ENCODE results near the gene TOLLIP. TPM values are rescaled to one million over a fixed set of nuclear protein-coding genes. Genes with fewer than 3 reads are reported as not detected.
A peak's percentile ranks its signal among the peaks of the same experiment; 100 is the strongest.
"Not testable (repeated sequence)": the region's sequence is repeated elsewhere in the genome, so short reads cannot be mapped to it uniquely, and the experiment has no call there.

The TOLLIP gene
- total RNA-seq, 1 donor from 2014 or later = 67.5 TPM

GRCh38 chr11:1270476-1270875, 39.0 kb downstream of the TOLLIP start:
- Mint-ChIP-seq H3K4me1 (ENCODE audit: low read depth, unreplicated experiment) (no peaks in the 10 kb centered on the region), H3K27me3 (ENCODE audit: unreplicated experiment) (peaks cover 2% of the 10 kb centered on the region), H3K4me3 (ENCODE audit: unreplicated experiment) (no peak overlapping the region), H3K27ac (ENCODE audit: unreplicated experiment) (no peak overlapping the region), H3K36me3 (ENCODE audit: unreplicated experiment) (peaks cover 14% of the 10 kb centered on the region), H3K9me3 (ENCODE audit: unreplicated experiment) (peaks cover 8% of the 10 kb centered on the region)
- TF ChIP-seq CTCF (IDR thresholded peaks at IDR 0.05; ENCODE audit: partially characterized antibody, unreplicated experiment) = no peak
- no peak for DNase-seq

GRCh38 chr11:1269957-1270356, 39.5 kb downstream of the TOLLIP start:
- Mint-ChIP-seq H3K9me3 (ENCODE audit: unreplicated experiment) (peaks cover 9% of the 10 kb centered on the region), H3K4me1 (ENCODE audit: low read depth, unreplicated experiment) (no peaks in the 10 kb centered on the region), H3K36me3 (ENCODE audit: unreplicated experiment) (peaks cover 19% of the 10 kb centered on the region), H3K27me3 (ENCODE audit: unreplicated experiment) (peaks cover 2% of the 10 kb centered on the region), H3K27ac (ENCODE audit: unreplicated experiment) (no peak overlapping the region), H3K4me3 (ENCODE audit: unreplicated experiment) (no peak overlapping the region)
- no peak for TF ChIP-seq CTCF (IDR thresholded peaks at IDR 0.05; ENCODE audit: partially characterized antibody, unreplicated experiment)
- no peak for DNase-seq

- Mint-ChIP-seq H3K27ac (ENCODE audit: unreplicated experiment) (no peak overlapping the region), H3K27me3 (ENCODE audit: unreplicated experiment) (peaks cover 2% of the 10 kb centered on the region), H3K36me3 (ENCODE audit: unreplicated experiment) (peaks cover 22% of the 10 kb centered on the region), H3K4me3 (ENCODE audit: unreplicated experiment) (no peak overlapping the region), H3K9me3 (ENCODE audit: unreplicated experiment) (peaks cover 12% of the 10 kb centered on the region), H3K4me1 (ENCODE audit: low read depth, unreplicated experiment) (no peaks in the 10 kb centered on the region)
- TF ChIP-seq CTCF (IDR thresholded peaks at IDR 0.05; ENCODE audit: partially characterized antibody, unreplicated experiment) = no peak
- no peak for DNase-seq
These were observed 41.9 kb downstream of the TOLLIP start for GRCh38 chr11:1267441-1268100.

GRCh38 chr11:1266976-1267375, 42.5 kb downstream of the TOLLIP start:
- H3K27ac Mint-ChIP-seq (ENCODE audit: unreplicated experiment); DNase-seq; H3K4me3 Mint-ChIP-seq (ENCODE audit: unreplicated experiment); H3K4me1 Mint-ChIP-seq (ENCODE audit: low read depth, unreplicated experiment); H3K27me3 Mint-ChIP-seq (ENCODE audit: unreplicated experiment): not testable (repeated sequence)
- Mint-ChIP-seq H3K9me3 (ENCODE audit: unreplicated experiment) (peaks cover 12% of the 10 kb centered on the region), H3K36me3 (ENCODE audit: unreplicated experiment) (peaks cover 22% of the 10 kb centered on the region)

GRCh38 chr11:1265480-1265879, 44.0 kb downstream of the TOLLIP start:
- not testable (repeated sequence) for DNase-seq; H3K27ac Mint-ChIP-seq (ENCODE audit: unreplicated experiment); H3K4me1 Mint-ChIP-seq (ENCODE audit: low read depth, unreplicated experiment); H3K4me3 Mint-ChIP-seq (ENCODE audit: unreplicated experiment); H3K27me3 Mint-ChIP-seq (ENCODE audit: unreplicated experiment)
- Mint-ChIP-seq H3K36me3 (ENCODE audit: unreplicated experiment) (peaks cover 22% of the 10 kb centered on the region), H3K9me3 (ENCODE audit: unreplicated experiment) (peaks cover 12% of the 10 kb centered on the region)

- Mint-ChIP-seq H3K27ac (ENCODE audit: unreplicated experiment) (peak overlapping the region; percentile 40), H3K9me3 (ENCODE audit: unreplicated experiment) (peaks cover 12% of the 10 kb centered on the region), H3K36me3 (ENCODE audit: unreplicated experiment) (peaks cover 22% of the 10 kb centered on the region)
- not testable (repeated sequence) for H3K4me1 Mint-ChIP-seq (ENCODE audit: low read depth, unreplicated experiment); H3K4me3 Mint-ChIP-seq (ENCODE audit: unreplicated experiment); DNase-seq; H3K27me3 Mint-ChIP-seq (ENCODE audit: unreplicated experiment)
These were observed 45.0 kb downstream of the TOLLIP start for GRCh38 chr11:1264444-1264843.
